HG02981 (cell line): ENCODE results near the gene GATA6.
"Not testable (repeated sequence)": the region's sequence is repeated elsewhere in the genome, so short reads cannot be mapped to it uniquely, and the experiment has no call there.

Experiments used
- ATAC-seq: cut with Tn5 transposase; IDR thresholded peaks from one replicate; pipeline ENCODE4 v1.9.1; 2021; ENCODE audit warnings: mild to moderate bottlenecking, moderate library complexity; ENCODE audit not compliant: unreplicated experiment

GATA6 gene

DNA sequence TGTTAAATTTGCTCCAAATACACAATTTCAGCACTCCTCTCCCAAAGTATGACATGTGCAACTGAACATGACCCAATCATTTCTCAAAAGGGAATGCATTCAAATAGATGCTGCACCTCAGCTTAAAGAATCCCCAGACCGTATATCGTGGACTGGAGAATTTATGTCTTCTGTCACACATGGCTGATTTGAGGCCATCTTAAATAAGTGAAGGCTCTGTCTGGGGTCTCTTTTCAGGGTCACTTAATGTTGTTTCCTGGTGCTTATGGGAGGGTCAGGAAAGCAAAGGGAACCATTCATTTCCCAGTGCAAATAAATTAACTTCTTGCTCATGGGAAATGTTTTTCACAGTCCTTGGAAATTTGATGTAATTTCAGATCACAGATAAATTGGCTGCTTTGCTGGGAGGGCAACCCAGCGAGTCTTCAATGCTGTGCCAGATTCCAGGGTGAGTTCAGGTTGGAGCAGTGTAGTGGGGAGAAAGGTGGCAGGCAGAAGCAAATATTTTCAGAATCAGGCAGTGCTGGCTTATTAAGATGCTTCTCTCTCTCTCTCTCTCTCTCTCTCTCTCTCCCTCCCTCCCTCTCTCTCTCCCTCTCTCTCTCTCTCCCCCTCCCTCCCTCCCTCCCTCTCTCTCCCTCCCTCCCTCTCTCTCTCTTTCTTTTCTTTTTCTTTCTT is 34.3 kb downstream of the GATA6 start:
- no peak for ATAC-seq

GRCh38 chr18:22204214-22204536 is 34.8 kb downstream of the GATA6 start:
- ATAC-seq: no peak

- ATAC-seq: no peak
Observed at GRCh38 chr18:22204996-22205395, 35.6 kb downstream of the GATA6 start.

DNA sequence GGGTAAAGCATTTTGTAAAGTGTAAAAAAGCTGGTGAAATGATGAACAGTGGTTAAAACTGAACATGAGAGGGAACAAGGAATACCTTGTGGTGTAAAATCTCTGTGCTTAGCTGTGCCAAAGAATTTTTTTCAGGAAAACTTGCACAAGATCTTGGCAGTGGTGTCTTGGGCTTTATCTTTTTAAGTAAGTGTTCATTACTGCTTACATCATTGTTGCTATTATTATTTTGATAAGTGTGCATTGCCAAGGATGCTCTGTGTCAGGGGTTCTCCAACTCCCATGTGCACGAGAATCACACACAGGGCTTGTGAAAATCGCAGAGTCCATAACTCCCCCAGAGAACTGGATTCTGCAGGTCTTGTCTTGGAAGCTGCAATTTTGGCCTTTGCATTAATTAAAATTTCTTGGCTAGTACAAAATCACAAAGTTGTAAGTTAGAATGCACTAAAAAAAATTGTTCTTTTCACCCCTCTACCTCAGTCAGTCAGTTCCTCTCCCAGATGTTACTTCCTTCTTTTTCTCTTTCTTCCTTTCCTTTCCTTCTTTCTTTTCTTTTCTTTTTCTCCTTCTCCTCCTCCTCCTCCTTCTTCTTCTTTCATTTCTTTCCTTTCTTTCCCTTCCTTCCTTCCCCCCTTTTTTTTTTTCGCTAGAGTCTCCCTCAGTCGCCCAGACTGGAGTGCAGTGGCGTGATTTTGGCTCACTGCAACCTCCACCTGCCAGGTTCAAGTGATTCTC is 37.8 kb downstream of the GATA6 start:
- no peak for ATAC-seq

- no peak for ATAC-seq
Observed at GRCh38 chr18:22210311-22210754, 40.9 kb downstream of the GATA6 start.

- no peak for ATAC-seq
Observed at GRCh38 chr18:22211657-22212056, 42.3 kb downstream of the GATA6 start.

DNA sequence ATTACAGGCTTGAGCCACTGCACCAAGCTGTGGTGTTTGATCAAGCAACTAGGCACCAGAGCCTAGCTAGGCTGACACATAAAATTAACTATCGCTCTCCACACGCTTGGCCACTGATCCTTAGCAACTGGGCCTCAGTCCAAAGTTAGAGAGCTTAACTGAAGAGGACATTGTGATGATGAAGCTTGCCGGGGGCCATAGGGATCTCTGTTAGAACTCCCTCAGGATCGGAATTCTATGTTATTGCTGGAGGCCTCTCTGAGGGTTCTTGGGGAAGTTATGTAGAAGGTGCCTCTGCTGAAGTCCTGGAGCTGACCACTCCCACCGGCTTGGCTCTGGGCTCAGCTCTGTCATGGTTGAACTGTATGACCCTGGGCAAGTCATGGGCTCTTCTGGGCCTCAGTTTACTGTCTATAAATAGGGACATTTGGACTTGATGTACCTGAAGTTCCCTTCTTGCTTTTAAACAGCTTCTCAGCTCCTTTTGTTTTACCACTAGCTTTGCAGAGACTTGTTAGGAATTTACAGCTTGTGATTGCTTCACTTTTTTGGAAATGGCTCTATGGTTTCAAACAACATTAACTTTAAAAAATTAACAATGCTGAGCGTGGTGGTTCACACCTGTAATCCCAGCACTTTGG is 44.1 kb downstream of the GATA6 start:
- ATAC-seq: no peak

GRCh38 chr18:22214731-22215528 is 45.5 kb downstream of the GATA6 start:
- ATAC-seq: no peak

DNA sequence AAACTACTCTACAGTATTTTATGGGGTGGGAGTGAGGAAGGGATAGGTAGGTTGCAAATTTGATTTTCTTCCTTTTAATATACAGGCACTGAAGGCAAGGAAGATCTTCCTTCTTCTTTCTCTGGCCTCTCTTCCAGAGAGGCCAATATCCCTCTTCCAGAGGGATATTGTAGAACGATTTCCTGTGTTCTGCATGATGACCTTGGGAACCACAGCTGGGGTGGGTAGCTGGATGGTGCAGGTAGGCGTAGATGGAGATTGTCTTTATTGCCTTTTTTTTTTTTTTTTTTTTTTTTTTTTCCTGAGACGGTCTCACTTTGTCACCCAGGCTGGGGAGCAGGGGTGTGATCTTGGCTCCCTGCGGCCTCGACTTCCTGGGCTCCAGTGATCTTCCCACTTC is 49.4 kb downstream of the GATA6 start:
- no peak for ATAC-seq

DNA sequence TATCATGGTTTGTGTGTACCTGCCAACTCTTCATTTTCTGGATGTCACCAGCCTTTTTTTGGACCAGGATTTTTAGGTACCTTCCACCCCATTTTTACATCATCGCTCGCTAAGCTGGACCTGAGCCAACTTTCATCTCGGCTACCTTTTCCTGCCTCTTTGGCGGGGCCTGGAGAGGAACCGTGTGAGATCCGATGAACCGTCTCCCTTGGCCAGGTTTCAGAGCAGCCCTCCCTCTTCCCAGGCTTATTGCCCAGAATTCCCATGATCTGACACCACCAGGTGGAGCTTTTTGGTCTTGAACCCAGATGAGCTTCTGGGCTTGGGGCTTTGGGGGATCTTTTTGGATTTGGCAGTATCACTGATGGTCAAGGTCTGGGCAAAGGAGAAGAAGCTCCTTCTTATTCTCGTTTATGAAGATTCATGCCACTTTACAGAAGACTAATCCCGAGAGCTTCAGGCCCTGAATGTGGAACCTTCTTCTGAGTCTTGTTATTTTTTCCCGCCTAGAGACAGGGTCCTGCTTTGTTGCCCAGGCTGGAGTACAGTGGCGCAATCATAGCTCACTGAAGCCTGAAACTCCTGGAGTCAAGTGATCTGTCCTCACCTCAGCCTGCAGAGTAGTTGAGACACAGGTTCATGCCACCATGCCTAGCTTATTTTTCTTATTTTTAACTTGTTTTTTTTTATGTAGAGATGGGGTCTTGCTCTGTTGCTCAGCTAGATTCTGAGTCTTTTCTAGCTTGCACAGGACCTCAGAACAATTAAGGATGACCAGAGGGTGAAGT is 50.4 kb downstream of the GATA6 start:
- ATAC-seq: no peak

GRCh38 chr18:22220585-22220984 is 51.2 kb downstream of the GATA6 start:
- ATAC-seq: not testable (repeated sequence)

- no peak for ATAC-seq
Observed at GRCh38 chr18:22221350-22221749, 52.0 kb downstream of the GATA6 start.

DNA sequence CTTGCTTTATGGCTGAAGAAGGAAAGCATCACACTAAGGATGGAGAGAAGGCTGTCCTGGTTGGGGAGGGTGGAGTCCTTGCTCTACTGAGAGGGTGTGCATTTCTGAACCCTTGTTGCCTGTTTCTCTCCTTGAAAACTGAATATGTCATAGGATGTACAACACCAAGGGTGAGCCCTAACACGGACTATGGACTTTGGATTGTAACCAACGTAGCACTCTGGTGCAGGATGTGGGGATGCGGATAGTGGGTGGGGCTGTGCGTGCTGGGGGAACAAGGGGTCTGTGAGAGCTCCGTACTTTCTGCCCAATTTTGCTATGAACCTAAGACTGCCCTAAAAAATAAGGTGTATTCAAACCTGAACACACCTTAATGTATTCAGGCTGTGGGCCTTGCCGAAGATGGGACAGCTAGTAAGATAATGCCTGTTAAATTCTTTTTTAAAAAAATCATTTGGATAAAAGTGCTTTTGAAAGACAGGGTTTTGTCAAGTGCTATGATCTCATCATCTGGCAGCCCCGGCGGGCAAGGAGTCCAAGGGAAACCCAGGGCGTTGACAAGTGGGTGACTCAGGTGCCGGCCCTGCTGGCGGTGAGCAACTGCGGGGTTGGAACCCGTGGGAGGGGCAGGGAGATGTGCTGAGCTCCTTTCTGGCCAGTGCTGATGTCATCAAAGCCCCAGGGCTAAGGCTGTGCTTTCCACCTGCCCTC is 54.0 kb downstream of the GATA6 start:
- no peak for ATAC-seq

GRCh38 chr18:22223965-22224322 is 54.6 kb downstream of the GATA6 start:
- no peak for ATAC-seq

DNA sequence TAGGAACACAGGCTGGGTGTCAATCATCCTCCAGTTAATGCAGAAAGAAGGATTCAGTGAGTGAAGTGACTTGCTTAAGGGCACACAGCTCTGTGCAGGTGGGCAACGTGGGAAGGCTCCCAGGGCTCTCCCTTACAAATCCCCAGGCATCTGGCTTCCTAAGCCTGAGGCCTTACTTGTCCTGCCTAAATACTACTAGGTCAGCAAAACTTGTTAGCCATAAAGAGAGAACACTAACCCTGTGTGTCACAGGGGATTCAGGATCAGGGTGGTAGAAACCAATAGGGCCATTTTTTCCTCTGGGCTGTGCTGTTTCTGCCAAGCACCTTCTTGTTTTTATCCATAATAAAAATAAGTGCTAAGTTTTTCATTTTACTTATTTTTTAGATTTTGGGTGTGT is 55.0 kb downstream of the GATA6 start:
- no peak for ATAC-seq

DNA sequence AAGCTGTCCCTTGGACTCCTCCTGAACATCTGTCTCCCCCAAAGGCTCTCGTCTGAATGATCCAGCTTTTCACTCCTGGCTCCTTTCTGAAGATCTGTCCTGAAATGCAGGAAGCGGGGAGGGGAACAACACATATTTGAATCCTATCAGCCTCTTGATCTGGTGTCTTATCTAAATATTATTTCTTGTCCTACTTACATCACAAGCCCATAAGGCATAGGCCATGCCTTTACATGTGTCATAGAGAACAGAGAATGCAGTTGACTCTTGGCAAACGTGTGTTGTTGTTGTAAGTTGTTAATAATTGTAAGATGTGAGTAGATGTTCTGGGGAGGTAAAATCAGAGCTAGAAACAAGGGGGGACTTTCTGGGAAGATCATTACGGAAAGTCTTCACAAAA is 57.4 kb downstream of the GATA6 start:
- ATAC-seq: no peak

DNA sequence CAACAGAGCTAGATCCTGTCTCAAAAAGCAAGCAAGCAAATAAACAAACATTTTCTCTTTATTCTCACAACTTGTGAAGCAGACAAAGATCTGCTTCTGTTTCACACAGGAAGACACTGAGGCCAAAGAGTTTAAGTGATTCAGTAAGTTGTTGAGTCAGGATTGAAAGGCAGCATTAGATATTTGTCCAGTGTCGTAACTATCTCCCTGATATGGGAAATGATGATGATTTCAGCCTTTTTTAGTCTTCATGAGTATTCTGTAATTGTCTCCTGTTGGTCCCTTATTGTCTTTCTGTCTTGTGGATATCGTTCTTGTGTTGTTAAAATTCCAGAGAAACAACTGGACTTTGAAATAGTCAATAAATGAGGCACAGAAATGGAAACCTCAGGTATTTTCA is 59.6 kb downstream of the GATA6 start:
- ATAC-seq: no peak

GRCh38 chr18:22229456-22230124 is 60.2 kb downstream of the GATA6 start:
- no peak for ATAC-seq

DNA sequence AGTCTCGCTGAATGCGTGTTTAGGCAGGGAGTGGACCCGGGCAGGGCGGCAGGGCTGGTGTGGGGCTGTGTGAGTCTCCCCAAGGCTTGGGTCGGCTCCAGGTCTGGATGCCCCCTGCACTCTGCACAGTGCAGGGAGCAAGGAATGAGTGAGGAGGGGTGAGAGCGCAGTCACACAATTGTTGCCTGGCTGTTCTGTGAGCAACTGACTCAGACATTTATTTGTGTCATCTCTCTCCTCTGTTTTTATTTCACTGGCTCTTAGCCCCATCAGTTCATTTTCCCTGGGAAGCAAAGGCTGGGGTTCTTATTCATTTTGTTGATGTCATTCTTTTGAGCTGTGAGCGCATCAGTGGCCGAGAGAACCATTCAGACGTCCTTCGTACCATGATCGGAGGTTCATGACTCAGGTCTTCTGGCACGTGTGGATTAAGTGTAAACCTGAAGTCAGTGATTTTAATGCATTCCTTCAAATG is 61.1 kb downstream of the GATA6 start:
- no peak for ATAC-seq
